ENCODE measurements around the gene FUNDC2.

The FUNDC2 gene, protein sequence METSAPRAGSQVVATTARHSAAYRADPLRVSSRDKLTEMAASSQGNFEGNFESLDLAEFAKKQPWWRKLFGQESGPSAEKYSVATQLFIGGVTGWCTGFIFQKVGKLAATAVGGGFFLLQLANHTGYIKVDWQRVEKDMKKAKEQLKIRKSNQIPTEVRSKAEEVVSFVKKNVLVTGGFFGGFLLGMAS

DNA sequence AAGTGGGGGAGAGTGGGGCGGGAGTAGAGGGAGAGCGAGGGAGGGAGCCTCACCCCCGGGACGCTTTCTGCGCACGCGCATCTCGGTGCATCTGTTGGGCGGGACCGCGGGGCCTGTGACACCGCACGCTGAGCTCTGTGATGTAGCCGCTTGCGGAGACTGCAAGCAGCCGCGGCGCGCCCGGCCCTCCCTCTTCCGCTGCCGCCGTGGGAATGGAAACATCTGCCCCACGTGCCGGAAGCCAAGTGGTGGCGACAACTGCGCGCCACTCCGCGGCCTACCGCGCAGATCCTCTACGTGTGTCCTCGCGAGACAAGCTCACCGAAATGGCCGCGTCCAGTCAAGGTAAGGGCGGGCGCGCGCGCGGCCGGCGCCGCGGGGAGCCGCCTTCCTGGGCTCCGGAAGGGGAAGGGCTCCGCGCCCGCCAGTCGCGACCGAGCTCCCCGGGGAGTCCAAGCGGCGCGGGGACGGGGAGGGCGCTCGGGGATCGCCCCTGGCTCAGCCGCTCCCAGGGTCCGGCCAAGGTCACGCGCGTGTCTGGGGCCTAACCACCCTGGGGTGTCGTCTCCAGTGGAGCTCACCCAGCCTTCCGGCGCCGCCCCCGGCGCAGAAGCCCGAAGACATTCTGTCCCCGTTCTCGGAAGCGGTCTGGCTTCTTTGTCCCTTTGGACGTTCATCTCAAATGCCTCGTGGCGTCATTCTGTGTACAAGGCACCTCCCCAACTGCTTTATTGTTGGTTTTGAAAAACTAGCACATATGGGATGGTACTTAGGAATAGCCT is at the start of gene FUNDC2:
TSS of gene FUNDC2 (plus strand) at position 118 of the 782 bp plus-strand sequence. CDS start at position 213, 95 bp downstream.
- Histone ChIP-seq H3K4me1 (ENCODE audit: low read length) (no peaks in the 10 kb centered on the region), H3K4me2 (ENCODE audit: low read depth, low read length) (peak within 1 kb of the TSS; percentile 70), H3K9ac (ENCODE audit: low read length) (peak within 1 kb of the TSS; percentile 88), H3F3A (ENCODE audit: insufficient read depth, low read length) (peaks cover 12% of the 10 kb centered on the region; the same call in 1 of the 2 replicates), H3K9me2 (replicated peaks; ENCODE audit: insufficient read depth, low read length) (no peaks in the 10 kb centered on the region), H3K36me3 (replicated peaks; ENCODE audit: insufficient read depth, low read length) (no peaks in the 10 kb centered on the region), H3K79me2 (ENCODE audit: low read length) (peaks cover 34% of the 10 kb centered on the region), H3K27ac (ENCODE audit: low read length) (peak within 1 kb of the TSS; percentile 94), H4K20me1 (ENCODE audit: insufficient read depth, low read length) (no peaks in the 10 kb centered on the region), H3K27me3 (replicated peaks; ENCODE audit: insufficient read depth, low read length) (no peaks in the 10 kb centered on the region), H2AFZ (ENCODE audit: low read length) (peak within 1 kb of the TSS; percentile 61), H3K4me3 (ENCODE audit: low read length) (peak within 1 kb of the TSS; percentile 86), H3K9me3 (replicated peaks; ENCODE audit: insufficient read depth, low read length) (no peaks in the 10 kb centered on the region)
- TF ChIP-seq, protein P1, sequence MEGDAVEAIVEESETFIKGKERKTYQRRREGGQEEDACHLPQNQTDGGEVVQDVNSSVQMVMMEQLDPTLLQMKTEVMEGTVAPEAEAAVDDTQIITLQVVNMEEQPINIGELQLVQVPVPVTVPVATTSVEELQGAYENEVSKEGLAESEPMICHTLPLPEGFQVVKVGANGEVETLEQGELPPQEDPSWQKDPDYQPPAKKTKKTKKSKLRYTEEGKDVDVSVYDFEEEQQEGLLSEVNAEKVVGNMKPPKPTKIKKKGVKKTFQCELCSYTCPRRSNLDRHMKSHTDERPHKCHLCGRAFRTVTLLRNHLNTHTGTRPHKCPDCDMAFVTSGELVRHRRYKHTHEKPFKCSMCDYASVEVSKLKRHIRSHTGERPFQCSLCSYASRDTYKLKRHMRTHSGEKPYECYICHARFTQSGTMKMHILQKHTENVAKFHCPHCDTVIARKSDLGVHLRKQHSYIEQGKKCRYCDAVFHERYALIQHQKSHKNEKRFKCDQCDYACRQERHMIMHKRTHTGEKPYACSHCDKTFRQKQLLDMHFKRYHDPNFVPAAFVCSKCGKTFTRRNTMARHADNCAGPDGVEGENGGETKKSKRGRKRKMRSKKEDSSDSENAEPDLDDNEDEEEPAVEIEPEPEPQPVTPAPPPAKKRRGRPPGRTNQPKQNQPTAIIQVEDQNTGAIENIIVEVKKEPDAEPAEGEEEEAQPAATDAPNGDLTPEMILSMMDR (IDR thresholded peaks at IDR 0.05; ENCODE audit: low read length) = no peak
- TF ChIP-seq EZH2 (optimal IDR thresholded peaks at IDR 0.05; ENCODE audit: low read depth, low read length) (no peak), EZH2phosphoT487 (IDR thresholded peaks at IDR 0.05; ENCODE audit: low read length) (no peak)
- peak; percentile 92 for DNase-seq

DNA sequence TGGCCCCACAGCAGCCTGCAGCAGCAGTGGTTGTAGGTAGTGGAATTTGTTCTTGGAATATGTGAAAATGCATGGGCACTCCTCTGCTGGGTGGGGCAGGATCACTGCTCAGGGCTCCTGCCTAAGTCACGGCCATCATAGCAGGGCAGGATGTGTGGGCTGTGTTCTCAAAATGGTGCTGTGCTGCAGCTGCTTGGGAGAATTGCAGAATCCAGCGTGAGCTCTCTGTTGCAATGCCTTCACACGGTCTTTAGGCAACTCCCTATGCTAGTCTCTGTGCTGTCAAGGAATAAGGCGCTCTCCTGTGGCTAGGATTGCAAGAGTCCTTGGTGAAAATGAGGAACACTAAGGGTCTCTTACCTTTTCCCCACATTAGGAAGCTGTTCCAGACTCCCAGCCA is 47.0 kb upstream of the FUNDC2 start:
- H3K9me3 ChIP-seq (replicated peaks; ENCODE audit: insufficient read depth, low read length) = no peaks in the 10 kb centered on the region
- H3K36me3 ChIP-seq (replicated peaks; ENCODE audit: insufficient read depth, low read length) = no peaks in the 10 kb centered on the region
- H3F3A ChIP-seq (ENCODE audit: insufficient read depth, low read length) = no peaks in the 10 kb centered on the region
- H3K27me3 ChIP-seq (replicated peaks; ENCODE audit: insufficient read depth, low read length) = no peaks in the 10 kb centered on the region
- no peaks in the 10 kb centered on the region for H3K4me1 ChIP-seq (ENCODE audit: low read length)
- H3K4me2 ChIP-seq (ENCODE audit: low read depth, low read length) = no peak overlapping the region
- H3K9me2 ChIP-seq (replicated peaks; ENCODE audit: insufficient read depth, low read length) = no peaks in the 10 kb centered on the region
- no peak overlapping the region for H3K27ac ChIP-seq (ENCODE audit: low read length)
- TF ChIP-seq, protein P1 (IDR thresholded peaks at IDR 0.05; ENCODE audit: low read length) = no peak
- TF ChIP-seq EZH2phosphoT487 (IDR thresholded peaks at IDR 0.05; ENCODE audit: low read length) (no peak), EZH2 (optimal IDR thresholded peaks at IDR 0.05; ENCODE audit: low read depth, low read length) (no peak)
- DNase-seq = no peak
- no peaks in the 10 kb centered on the region for H4K20me1 ChIP-seq (ENCODE audit: insufficient read depth, low read length)
- no peaks in the 10 kb centered on the region for H3K79me2 ChIP-seq (ENCODE audit: low read length)
- no peak overlapping the region for H3K9ac ChIP-seq (ENCODE audit: low read length)
- H3K4me3 ChIP-seq (ENCODE audit: low read length) = no peak overlapping the region
- no peak overlapping the region for H2AFZ ChIP-seq (ENCODE audit: low read length)

DNA sequence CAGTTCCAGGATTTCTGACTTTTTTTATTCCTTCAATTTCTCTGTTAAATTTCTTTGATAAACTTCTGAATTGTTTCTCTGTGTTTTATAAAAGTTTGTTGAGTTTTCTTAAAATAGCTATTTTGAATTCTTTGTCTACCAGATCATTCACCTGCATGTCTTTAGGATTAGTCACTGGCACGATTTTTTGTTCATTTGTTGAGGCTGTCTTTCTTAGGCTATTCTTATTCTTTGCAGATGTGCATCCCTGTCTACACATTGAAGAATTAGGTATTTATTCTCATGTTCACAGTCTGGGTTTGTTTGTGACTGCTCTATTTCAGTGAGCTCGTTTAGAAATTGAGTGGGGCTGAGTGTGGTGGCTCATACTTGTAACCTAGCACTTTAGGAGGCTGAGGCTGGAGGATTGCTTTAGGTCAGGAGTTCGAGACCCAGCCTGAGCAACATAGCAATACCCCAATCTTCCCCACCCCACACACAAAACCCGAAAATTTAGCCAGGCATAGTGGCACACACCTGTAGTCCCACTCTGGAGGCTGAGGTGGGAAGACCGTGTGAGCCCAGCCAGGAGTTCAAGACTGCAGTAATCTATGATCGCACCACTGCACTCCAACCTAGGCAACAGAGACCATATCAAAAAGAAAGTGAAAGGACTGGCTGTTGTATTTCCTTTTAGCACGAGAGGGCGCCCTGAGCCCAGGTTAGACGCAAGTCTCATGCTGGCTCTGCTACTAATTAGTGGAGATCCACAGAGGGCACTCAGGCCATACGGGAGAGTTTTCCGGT is 46.1 kb upstream of the FUNDC2 start:
- H3K27me3 ChIP-seq (replicated peaks; ENCODE audit: insufficient read depth, low read length) = no peaks in the 10 kb centered on the region
- no peaks in the 10 kb centered on the region for H3K36me3 ChIP-seq (replicated peaks; ENCODE audit: insufficient read depth, low read length)

More for the DNA sequence above, 46.1 kb upstream of the FUNDC2 start:
- Histone ChIP-seq H3K9me2 (replicated peaks; ENCODE audit: insufficient read depth, low read length) (no peaks in the 10 kb centered on the region), H2AFZ (ENCODE audit: low read length) (peak overlapping the region; percentile 79), H3K4me1 (ENCODE audit: low read length) (no peaks in the 10 kb centered on the region), H3K4me3 (ENCODE audit: low read length) (peak overlapping the region; percentile 41), H4K20me1 (ENCODE audit: insufficient read depth, low read length) (no peaks in the 10 kb centered on the region), H3K4me2 (ENCODE audit: low read depth, low read length) (peak overlapping the region; percentile 75), H3K9ac (ENCODE audit: low read length) (peak overlapping the region; percentile 28; the same call in 1 of the 2 replicates), H3K27ac (ENCODE audit: low read length) (no peak overlapping the region), H3K79me2 (ENCODE audit: low read length) (no peaks in the 10 kb centered on the region), H3K9me3 (replicated peaks; ENCODE audit: insufficient read depth, low read length) (no peaks in the 10 kb centered on the region), H3F3A (ENCODE audit: insufficient read depth, low read length) (no peaks in the 10 kb centered on the region)
- DNase-seq = peak; percentile 80
- TF ChIP-seq, protein P1 (IDR thresholded peaks at IDR 0.05; ENCODE audit: low read length) = peak; percentile 78
- TF ChIP-seq EZH2phosphoT487 (IDR thresholded peaks at IDR 0.05; ENCODE audit: low read length) = no peak
